GM21786 (cell line): ENCODE measurements around the gene SCFD2.

Experiments
- ATAC-seq: cut with Tn5 transposase; IDR thresholded peaks from one replicate; pipeline ENCODE4 v1.9.1; 2021; ENCODE audit not compliant: unreplicated experiment

SCFD2 gene

GRCh38 chr4:52966781-52967180 is 399.1 kb downstream of the SCFD2 start:
- ATAC-seq = no peak

- no peak for ATAC-seq
Observed at GRCh38 chr4:52966172-52966571, 399.7 kb downstream of the SCFD2 start.

- ATAC-seq = no peak
Observed at GRCh38 chr4:52964561-52965101, 401.2 kb downstream of the SCFD2 start.

- no peak for ATAC-seq
Observed at GRCh38 chr4:52964011-52964410, 401.9 kb downstream of the SCFD2 start.

- no peak for ATAC-seq
Observed at GRCh38 chr4:52962721-52963120, 403.1 kb downstream of the SCFD2 start.

GRCh38 chr4:52961666-52962412 is 404.0 kb downstream of the SCFD2 start:
- ATAC-seq = no peak

- ATAC-seq = no peak
Observed at GRCh38 chr4:52959541-52959940, 406.3 kb downstream of the SCFD2 start.

GRCh38 chr4:52957835-52958631 is 407.8 kb downstream of the SCFD2 start:
- ATAC-seq = no peak

- ATAC-seq = no peak
Observed at GRCh38 chr4:52957220-52957686, 408.6 kb downstream of the SCFD2 start.

GRCh38 chr4:52956691-52957090 is 409.2 kb downstream of the SCFD2 start:
- no peak for ATAC-seq

- no peak for ATAC-seq
Observed at GRCh38 chr4:52954560-52955170, 411.2 kb downstream of the SCFD2 start.

GRCh38 chr4:52952540-52952939 is 413.3 kb downstream of the SCFD2 start:
- ATAC-seq = no peak

GRCh38 chr4:52951016-52951415 is 414.8 kb downstream of the SCFD2 start:
- ATAC-seq = no peak

GRCh38 chr4:52950226-52950625 is 415.6 kb downstream of the SCFD2 start:
- ATAC-seq = no peak

- ATAC-seq = no peak
Observed at GRCh38 chr4:52949336-52949735, 416.5 kb downstream of the SCFD2 start.

- ATAC-seq = no peak
Observed at GRCh38 chr4:52948057-52948423, 417.8 kb downstream of the SCFD2 start.

- ATAC-seq = no peak
Observed at GRCh38 chr4:52947401-52948056, 418.3 kb downstream of the SCFD2 start.

GRCh38 chr4:52946855-52947254 is 419.0 kb downstream of the SCFD2 start:
- no peak for ATAC-seq

- ATAC-seq = no peak
Observed at GRCh38 chr4:52945982-52946381, 419.9 kb downstream of the SCFD2 start.

GRCh38 chr4:52945326-52945898 is 420.4 kb downstream of the SCFD2 start:
- no peak for ATAC-seq

- no peak for ATAC-seq
Observed at GRCh38 chr4:52943677-52944076, 422.2 kb downstream of the SCFD2 start.
